Measurements from ENCODE around the gene PRR23A. TPM values are rescaled to one million over a fixed set of nuclear protein-coding genes. Genes with fewer than 3 reads are reported as not detected.
A peak's percentile ranks its signal among the peaks of the same experiment; 100 is the strongest.
"Not testable (repeated sequence)": the region's sequence is repeated elsewhere in the genome, so short reads cannot be mapped to it uniquely, and the experiment has no call there.

The PRR23A gene
- total RNA-seq, result not detected
- long read RNA-seq, donor 1, result 0 reads
- long read RNA-seq, donor 2, result 0 reads

GRCh38 chr3:139006051-139006716 is at the start of gene PRR23A:
Gene PRR23A, minus strand, starts transcription at chr3:139006268. Its CDS starts 0 bp downstream, at chr3:139006268.
- intact Hi-C loops (cut with DNase I), result no loop called here
- peak; percentile 77 for DNase-seq (ENCODE audit: low spot score)

GRCh38 chr3:139052802-139053600 is 46.9 kb upstream of the PRR23A start:
- DNase-seq (ENCODE audit: low spot score), result no peak
- intact Hi-C loops (cut with DNase I), result no loop called here

GRCh38 chr3:139044366-139045210 is 38.5 kb upstream of the PRR23A start, which contains the start of gene PRR23C:
Gene PRR23C, minus strand, starts transcription at chr3:139044892. Its CDS starts 272 bp downstream, at chr3:139044620.
- no peak for DNase-seq (ENCODE audit: low spot score)

GRCh38 chr3:139043554-139044365 is 37.7 kb upstream of the PRR23A start:
- no peak for DNase-seq (ENCODE audit: low spot score)
- intact Hi-C loops (cut with DNase I), result no loop called here

More at GRCh38 chr3:139044366-139045210, 38.5 kb upstream of the PRR23A start, which contains the start of gene PRR23C:
- intact Hi-C loops (cut with DNase I), result no loop called here

- intact Hi-C loops (cut with DNase I), result no loop called here
- DNase-seq (ENCODE audit: low spot score), result no peak
Measured at GRCh38 chr3:139037478-139037877, 31.4 kb upstream of the PRR23A start.

- intact Hi-C loops (cut with DNase I), result no loop called here
- no peak for DNase-seq (ENCODE audit: low spot score)
Measured at GRCh38 chr3:139032326-139033002, 26.4 kb upstream of the PRR23A start.

GRCh38 chr3:139030576-139030975 is 24.5 kb upstream of the PRR23A start:
- DNase-seq (ENCODE audit: low spot score); intact Hi-C loops (cut with DNase I): not testable (repeated sequence)

GRCh38 chr3:139024968-139025367 is 18.9 kb upstream of the PRR23A start:
- intact Hi-C loops (cut with DNase I), result no loop called here
- DNase-seq (ENCODE audit: low spot score), result no peak

- no peak for DNase-seq (ENCODE audit: low spot score)
- intact Hi-C loops (cut with DNase I), result no loop called here
Measured at GRCh38 chr3:139020868-139021234, 14.8 kb upstream of the PRR23A start, which contains the start of gene PRR23B. Gene PRR23B, minus strand, starts transcription at chr3:139020926. Its CDS starts 265 bp downstream, at chr3:139020661.

- peak; percentile 73 for DNase-seq (ENCODE audit: low spot score)
- intact Hi-C loops (cut with DNase I), result no loop called here
Measured at GRCh38 chr3:139020036-139020867, 14.2 kb upstream of the PRR23A start.

GRCh38 chr3:139016430-139017048 is 10.5 kb upstream of the PRR23A start:
- intact Hi-C loops (cut with DNase I), result no loop called here
- DNase-seq (ENCODE audit: low spot score), result no peak

GRCh38 chr3:139005356-139005993 is 593 bp downstream of the PRR23A start:
- intact Hi-C loops (cut with DNase I), result no loop called here
- DNase-seq (ENCODE audit: low spot score), result no peak

- intact Hi-C loops (cut with DNase I), result no loop called here
- no peak for DNase-seq (ENCODE audit: low spot score)
Measured at GRCh38 chr3:138995706-138996105, 10.4 kb downstream of the PRR23A start.

- no peak for DNase-seq (ENCODE audit: low spot score)
- intact Hi-C loops (cut with DNase I), result no loop called here
Measured at GRCh38 chr3:138987181-138987580, 18.9 kb downstream of the PRR23A start.

- intact Hi-C loops (cut with DNase I), result no loop called here
- DNase-seq (ENCODE audit: low spot score), result no peak
Measured at GRCh38 chr3:138985932-138986331, 20.1 kb downstream of the PRR23A start.

GRCh38 chr3:138984816-138985215 is 21.3 kb downstream of the PRR23A start:
- intact Hi-C loops (cut with DNase I), result no loop called here
- no peak for DNase-seq (ENCODE audit: low spot score)

Data from posterior vena cava (tissue), 2 donors.